ENCODE measurements around the gene ZNF438. TPM values are rescaled to one million over a fixed set of nuclear protein-coding genes. Genes with fewer than 3 reads are reported as not detected.

The ZNF438 gene
- total RNA-seq, 1 donor from 2014 or later: 13.9 TPM

- intact Hi-C loops (cut with micrococcal nuclease): no loop called here
- peak; percentile 42 for ATAC-seq
- DNase-seq: no peak
Measured at GRCh38 chr10:30865141-30865926, 166.3 kb downstream of the ZNF438 start.

GRCh38 chr10:30863516-30864210 lies 168.0 kb downstream of the ZNF438 start:
- intact Hi-C loops (cut with micrococcal nuclease): no loop called here
- ATAC-seq: peak; percentile 35
- no peak for DNase-seq

GRCh38 chr10:30862486-30862885 lies 169.2 kb downstream of the ZNF438 start:
- ATAC-seq: peak; percentile 29
- no peak for DNase-seq
- intact Hi-C loops (cut with micrococcal nuclease): no loop called here

- intact Hi-C loops (cut with micrococcal nuclease): no loop called here
- no peak for ATAC-seq
- no peak for DNase-seq
Measured at GRCh38 chr10:30861976-30862375, 169.7 kb downstream of the ZNF438 start.

GRCh38 chr10:30861221-30861620 lies 170.4 kb downstream of the ZNF438 start:
- DNase-seq (no peak), ATAC-seq (no peak)
- intact Hi-C loops (cut with micrococcal nuclease): no loop called here

- ATAC-seq: peak; percentile 25
- no peak for DNase-seq
- intact Hi-C loops (cut with micrococcal nuclease): no loop called here
Measured at GRCh38 chr10:30858499-30858898, 173.2 kb downstream of the ZNF438 start.

GRCh38 chr10:30857803-30858202 lies 173.9 kb downstream of the ZNF438 start:
- intact Hi-C loops (cut with micrococcal nuclease): no loop called here
- ATAC-seq (peak; percentile 96), DNase-seq (peak; percentile 76)

GRCh38 chr10:30855131-30855530 lies 176.5 kb downstream of the ZNF438 start:
- intact Hi-C loops (cut with micrococcal nuclease): no loop called here
- ATAC-seq: no peak
- DNase-seq: no peak

GRCh38 chr10:30854656-30855055 lies 177.0 kb downstream of the ZNF438 start:
- intact Hi-C loops (cut with micrococcal nuclease): no loop called here

GRCh38 chr10:30853066-30853465 lies 178.6 kb downstream of the ZNF438 start:
- ATAC-seq (no peak), DNase-seq (no peak)
- intact Hi-C loops (cut with micrococcal nuclease): no loop called here

More at GRCh38 chr10:30854656-30855055, 177.0 kb downstream of the ZNF438 start:
- ATAC-seq (no peak), DNase-seq (no peak)

GRCh38 chr10:30850776-30851175 lies 180.9 kb downstream of the ZNF438 start:
- no peak for DNase-seq
- ATAC-seq: no peak
- intact Hi-C loops (cut with micrococcal nuclease): no loop called here

- ATAC-seq (no peak), DNase-seq (no peak)
- intact Hi-C loops (cut with micrococcal nuclease): no loop called here
Measured at GRCh38 chr10:30849231-30850035, 182.2 kb downstream of the ZNF438 start.

GRCh38 chr10:30848396-30849032 lies 183.2 kb downstream of the ZNF438 start:
- no peak for DNase-seq
- no peak for ATAC-seq
- intact Hi-C loops (cut with micrococcal nuclease): no loop called here

- ATAC-seq (no peak), DNase-seq (no peak)
- intact Hi-C loops (cut with micrococcal nuclease): no loop called here
Measured at GRCh38 chr10:30847642-30848041, 184.0 kb downstream of the ZNF438 start.

- no peak for ATAC-seq
- intact Hi-C loops (cut with micrococcal nuclease): no loop called here
- no peak for DNase-seq
Measured at GRCh38 chr10:30847199-30847598, 184.5 kb downstream of the ZNF438 start.

GRCh38 chr10:30846710-30847109 lies 185.0 kb downstream of the ZNF438 start:
- ATAC-seq (no peak), DNase-seq (no peak)
- intact Hi-C loops (cut with micrococcal nuclease): no loop called here

- intact Hi-C loops (cut with micrococcal nuclease): no loop called here
- ATAC-seq: peak; percentile 42
- DNase-seq: no peak
Measured at GRCh38 chr10:30842894-30843293, 188.8 kb downstream of the ZNF438 start.

GRCh38 chr10:30842185-30842584 lies 189.5 kb downstream of the ZNF438 start:
- ATAC-seq: peak; percentile 53
- intact Hi-C loops (cut with micrococcal nuclease): no loop called here
- DNase-seq: no peak

- ATAC-seq: peak; percentile 74
- intact Hi-C loops (cut with micrococcal nuclease): no loop called here
- DNase-seq: peak; percentile 42
Measured at GRCh38 chr10:30840395-30841050, 191.1 kb downstream of the ZNF438 start.
